ENCODE data around the gene POLK. TPM values are rescaled to one million over a fixed set of nuclear protein-coding genes. Genes with fewer than 3 reads are reported as not detected.

The POLK gene
- total and polyA plus RNA-seq, 8 donors, result 3.7 to 145 (median 21.2) TPM

DNA sequence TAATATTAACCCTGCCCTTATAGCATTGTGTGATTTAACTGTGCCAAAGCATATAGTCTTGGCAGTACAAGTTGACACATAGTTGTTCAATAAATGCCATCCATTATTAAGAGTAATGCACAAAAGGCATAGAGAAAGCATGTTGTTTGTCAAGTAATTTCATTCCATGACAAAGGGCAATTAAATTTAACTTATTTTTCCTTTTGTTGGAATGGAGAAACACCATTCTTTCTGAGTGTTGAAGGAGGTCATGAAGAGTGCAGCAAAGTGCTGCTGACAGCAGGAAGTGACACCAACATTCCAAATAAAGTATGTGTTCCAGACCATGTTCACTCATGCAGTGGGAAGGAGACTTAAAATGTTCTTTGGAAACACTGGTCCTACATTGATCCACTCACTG, 128.7 kb downstream of the POLK start:
- peak in 1 of 2 donors; percentile 72 for DNase-seq
- H3K27ac ChIP-seq, result no peak overlapping the region
- no peaks in the 10 kb centered on the region for H3K36me3 ChIP-seq
- peaks cover 0 to 4% (median 0%) of the 10 kb centered on the region in 4 donors for H3K4me1 ChIP-seq
- TF ChIP-seq, protein P1, sequence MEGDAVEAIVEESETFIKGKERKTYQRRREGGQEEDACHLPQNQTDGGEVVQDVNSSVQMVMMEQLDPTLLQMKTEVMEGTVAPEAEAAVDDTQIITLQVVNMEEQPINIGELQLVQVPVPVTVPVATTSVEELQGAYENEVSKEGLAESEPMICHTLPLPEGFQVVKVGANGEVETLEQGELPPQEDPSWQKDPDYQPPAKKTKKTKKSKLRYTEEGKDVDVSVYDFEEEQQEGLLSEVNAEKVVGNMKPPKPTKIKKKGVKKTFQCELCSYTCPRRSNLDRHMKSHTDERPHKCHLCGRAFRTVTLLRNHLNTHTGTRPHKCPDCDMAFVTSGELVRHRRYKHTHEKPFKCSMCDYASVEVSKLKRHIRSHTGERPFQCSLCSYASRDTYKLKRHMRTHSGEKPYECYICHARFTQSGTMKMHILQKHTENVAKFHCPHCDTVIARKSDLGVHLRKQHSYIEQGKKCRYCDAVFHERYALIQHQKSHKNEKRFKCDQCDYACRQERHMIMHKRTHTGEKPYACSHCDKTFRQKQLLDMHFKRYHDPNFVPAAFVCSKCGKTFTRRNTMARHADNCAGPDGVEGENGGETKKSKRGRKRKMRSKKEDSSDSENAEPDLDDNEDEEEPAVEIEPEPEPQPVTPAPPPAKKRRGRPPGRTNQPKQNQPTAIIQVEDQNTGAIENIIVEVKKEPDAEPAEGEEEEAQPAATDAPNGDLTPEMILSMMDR (IDR thresholded peaks at IDR 0.05), result no peak
- no peak for TF ChIP-seq EP300 (IDR thresholded peaks at IDR 0.05)
- TF ChIP-seq POLR2A (IDR thresholded peaks at IDR 0.05), result no peak
- TF ChIP-seq POLR2AphosphoS5 (IDR thresholded peaks at IDR 0.05), result no peak
- H3K9me3 ChIP-seq, result peaks cover 0 to 11% (median 0%) of the 10 kb centered on the region in 4 donors
- H3K27me3 ChIP-seq, result no peaks in the 10 kb centered on the region
- intact Hi-C loops (cut with DNase I; ENCODE audit: low total_unique reads), result no loop called here
- no peak overlapping the region for H3K4me3 ChIP-seq

DNA sequence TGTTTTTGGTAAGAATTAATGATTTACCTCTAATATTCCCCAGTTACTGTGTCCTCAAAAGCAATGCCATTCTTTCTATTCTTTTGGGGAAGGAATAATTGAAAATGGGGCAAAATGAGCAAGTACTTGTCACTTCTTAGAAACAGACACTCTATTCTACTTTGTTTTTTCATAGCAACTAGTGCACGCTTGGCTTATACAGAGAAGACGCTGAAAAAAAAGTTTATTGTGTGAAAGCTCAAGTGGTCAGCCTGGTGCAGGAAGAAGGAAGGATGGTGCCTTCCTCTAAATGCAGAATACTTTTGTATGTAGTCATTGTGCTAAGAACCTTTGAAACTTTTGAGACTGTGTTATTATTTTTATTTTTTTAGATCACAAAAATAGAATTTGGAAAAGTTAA, 129.1 kb downstream of the POLK start:
- WGBS, 5 donors, result 75 to 95% (median 86%) methylated on average over 2 of the region's 2 CpGs
- H3K27ac ChIP-seq, result no peak overlapping the region
- H3K4me1 ChIP-seq, result peaks cover 0 to 4% (median 0%) of the 10 kb centered on the region in 4 donors
- intact Hi-C loops (cut with DNase I; ENCODE audit: low total_unique reads), result no loop called here
- H3K36me3 ChIP-seq, result no peaks in the 10 kb centered on the region
- TF ChIP-seq, protein P1 (IDR thresholded peaks at IDR 0.05), result no peak
- no peak for TF ChIP-seq POLR2AphosphoS5 (IDR thresholded peaks at IDR 0.05)
- no peak for TF ChIP-seq POLR2A (IDR thresholded peaks at IDR 0.05)
- TF ChIP-seq EP300 (IDR thresholded peaks at IDR 0.05), result no peak
- peaks cover 0 to 11% (median 0%) of the 10 kb centered on the region in 4 donors for H3K9me3 ChIP-seq
- H3K4me3 ChIP-seq, result no peak overlapping the region
- DNase-seq, result no peak
- no peaks in the 10 kb centered on the region for H3K27me3 ChIP-seq

GRCh38 chr5:75648712-75649111, 137.0 kb downstream of the POLK start:
- TF ChIP-seq EP300 (IDR thresholded peaks at IDR 0.05), result no peak
- peak in 1 of 3 donors; percentile 6 for TF ChIP-seq POLR2AphosphoS5 (IDR thresholded peaks at IDR 0.05)
- Histone ChIP-seq H3K27me3 (no peaks in the 10 kb centered on the region), H3K4me3 (no peak overlapping the region), H3K4me1 (no peaks in the 10 kb centered on the region), H3K27ac (no peak overlapping the region), H3K9me3 (no peaks in the 10 kb centered on the region), H3K36me3 (no peaks in the 10 kb centered on the region)
- peak in 1 of 2 donors; percentile 75 for DNase-seq
- WGBS, 5 donors, result 32 to 55% (median 45%) methylated on average over 2 of the region's 2 CpGs
- intact Hi-C loops (cut with DNase I; ENCODE audit: low total_unique reads), result no loop called here

Small RNA genes within 50 kb of the gene (small RNA-seq; reads per million reads assigned to genes)
- gene RNU7-175P, result 0 reads per million in 4 donors

Other genes starting within 250 kb of the POLK start
- 10 to 100 TPM; 18.7 to 72.5 (median 49.8) TPM for gene HMGCR, start 174.7 kb upstream of the POLK start, total RNA-seq
- gene HMGCR, start 174.7 kb upstream of the POLK start, polyA plus RNA-seq, result 10 to 100 TPM in 1 of 3 donors, 1 to 10 TPM in 2; 6.0 to 13.7 (median 8.9) TPM
- 10 to 100 TPM; 19.1 to 81.0 (median 41.3) TPM for gene CERT1, start 262 bp upstream of the POLK start, total RNA-seq
- 10 to 100 TPM in 1 of 3 donors, 1 to 10 TPM in 2; 7.3 to 10.5 (median 9.0) TPM for gene CERT1, start 262 bp upstream of the POLK start, polyA plus RNA-seq
- gene ANKDD1B, start 99.6 kb downstream of the POLK start, total RNA-seq, result 10 to 100 TPM in 1 of 5 donors, 1 to 10 TPM in 2, not detected in 2; 6.2 to 11.6 (median 7.7) TPM
- gene ANKDD1B, start 99.6 kb downstream of the POLK start, polyA plus RNA-seq, result 1 to 10 TPM in 1 of 3 donors, under 1 TPM in 2; 0.37 to 1.1 (median 0.85) TPM
- gene POC5, start 205.5 kb downstream of the POLK start, total RNA-seq, result 100 to 1,000 TPM in 1 of 5 donors, 10 to 100 TPM in 2, 1 to 10 TPM in 2; 3.1 to 135 (median 15.2) TPM
- 1 to 10 TPM; 5.2 to 6.1 (median 5.4) TPM for gene POC5, start 205.5 kb downstream of the POLK start, polyA plus RNA-seq